HG03469 (cell line): ENCODE results near the gene PEX11B.

Source experiments
- ATAC-seq: cut with Tn5 transposase; IDR thresholded peaks from one replicate; pipeline ENCODE4 v1.9.1; 2021; ENCODE audit warnings: mild to moderate bottlenecking, moderate library complexity, moderate number of reproducible peaks; ENCODE audit not compliant: unreplicated experiment

The PEX11B gene

DNA sequence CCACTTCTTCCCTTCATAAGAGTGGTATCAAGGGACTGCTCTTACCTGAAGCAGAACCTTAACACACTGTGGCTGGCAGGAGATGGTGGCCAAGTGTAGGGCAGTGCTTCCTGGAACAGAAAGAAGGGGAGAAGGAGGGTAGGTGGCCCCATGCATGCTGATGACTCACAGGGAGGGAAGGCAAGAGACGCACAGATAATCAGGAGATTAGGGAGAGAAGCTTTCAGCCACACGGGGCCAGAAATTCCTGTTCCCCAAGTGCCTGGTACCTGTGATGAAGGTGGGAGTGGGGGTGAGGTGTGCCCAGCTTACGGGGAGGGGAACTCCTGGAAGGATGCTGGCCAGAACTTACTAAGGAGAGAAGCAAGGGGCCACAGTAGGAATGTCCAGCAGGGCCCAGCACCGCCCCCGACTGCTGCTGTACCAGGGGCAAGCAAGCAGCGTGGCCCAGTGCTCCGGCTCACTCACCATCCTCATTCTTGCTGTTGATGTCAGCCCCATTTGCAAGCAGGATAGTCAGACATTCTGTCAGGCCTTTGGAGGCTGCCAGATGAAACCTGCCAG is 40.5 kb downstream of the PEX11B start:
- no peak for ATAC-seq

GRCh38 chr1:145874646-145875045 is 43.9 kb downstream of the PEX11B start:
- no peak for ATAC-seq

DNA sequence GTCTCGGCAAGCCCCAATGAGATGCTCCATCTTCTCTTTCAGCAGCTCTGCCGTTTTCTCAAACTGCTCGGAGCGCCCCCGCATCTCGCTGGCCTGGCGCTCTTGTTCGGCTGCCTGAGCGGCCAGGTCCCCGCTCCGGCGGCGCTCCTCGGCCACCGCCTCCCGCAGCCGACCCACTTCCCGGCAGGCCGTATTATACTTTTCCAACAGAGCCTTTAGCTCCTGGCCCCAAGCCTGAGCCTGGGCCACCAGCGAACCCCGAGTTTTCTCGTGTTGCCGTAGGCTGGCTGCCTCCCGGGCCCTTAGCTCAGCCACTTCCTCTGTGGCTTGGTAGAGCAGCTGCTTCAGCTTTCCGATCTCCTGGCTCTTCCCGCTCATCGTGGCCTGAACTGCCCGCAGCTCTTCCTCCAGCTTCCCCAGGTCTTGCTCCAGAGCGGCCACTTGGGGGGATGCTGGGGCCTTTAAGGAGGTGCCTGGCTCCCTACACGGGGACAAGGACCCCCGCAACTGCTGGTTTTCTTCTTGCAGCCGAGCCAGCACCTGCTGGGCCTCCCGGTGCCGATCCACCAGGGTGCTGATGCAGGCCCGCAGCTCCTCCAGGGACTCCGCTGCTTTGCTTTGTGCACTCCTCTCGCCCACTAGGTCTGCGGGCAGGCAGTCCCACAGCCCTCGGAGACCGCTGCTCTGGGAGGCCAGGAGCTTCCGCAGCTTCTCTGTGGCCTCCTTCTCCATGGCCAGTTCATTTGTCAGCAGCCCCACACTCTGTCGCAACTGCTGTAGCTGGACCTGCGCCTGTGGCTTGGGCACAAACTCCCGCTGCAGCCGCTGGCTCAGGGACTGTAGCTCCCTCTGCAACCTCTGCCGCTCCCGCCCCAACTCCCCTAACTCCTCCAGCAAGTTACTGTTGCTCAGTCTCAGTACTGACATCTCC is 46.3 kb downstream of the PEX11B start:
- no peak for ATAC-seq

GRCh38 chr1:145868232-145868631 is 50.3 kb downstream of the PEX11B start:
- ATAC-seq: no peak

DNA sequence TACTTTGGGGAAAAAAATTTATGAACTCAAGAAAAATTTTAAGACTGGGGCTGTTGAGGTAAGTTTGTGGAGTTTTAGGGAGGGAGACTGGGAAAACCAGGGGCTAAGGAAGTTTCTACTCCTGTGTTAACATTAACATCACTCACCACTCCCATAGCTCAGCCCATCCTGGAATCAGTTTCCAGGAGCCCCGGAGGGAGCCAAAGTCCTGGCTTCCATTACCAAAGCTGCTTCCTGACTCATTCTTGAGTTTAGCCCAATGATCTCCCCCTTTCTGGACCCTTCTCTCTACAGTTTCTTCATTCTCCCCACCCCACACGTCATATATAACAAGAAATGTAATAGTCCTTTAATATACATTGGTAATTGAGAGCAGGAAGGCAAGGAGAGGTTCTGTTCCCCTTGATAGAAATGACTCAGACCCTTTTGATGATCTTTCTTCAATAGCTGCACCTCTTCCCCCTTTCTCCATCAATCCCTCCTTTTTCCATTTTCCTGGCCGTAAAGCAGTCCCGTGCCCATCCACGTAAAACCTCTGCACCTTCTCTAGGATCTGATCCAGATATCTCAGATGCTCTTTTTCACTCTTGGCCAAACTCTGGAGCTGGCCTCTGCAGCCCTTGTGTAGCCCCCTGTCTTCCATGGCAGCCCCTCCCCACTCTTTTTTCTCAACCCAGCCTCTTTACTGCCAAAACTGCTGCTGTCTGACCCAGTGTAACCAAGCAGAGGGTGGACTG is 55.1 kb downstream of the PEX11B start:
- no peak for ATAC-seq
